Limb (tissue), 2 donors: Measurements from ENCODE around the gene C2orf80.
"Not testable (repeated sequence)": the region's sequence is repeated elsewhere in the genome, so short reads cannot be mapped to it uniquely, and the experiment has no call there.

Experiments used
- DNase-seq, 2 donors: peaks; one replicate each; pipeline ENCODE4 v3.0.0-alpha.2; 2016; ENCODE audit errors: extremely low spot score in 2 of 2

C2orf80 gene

DNA sequence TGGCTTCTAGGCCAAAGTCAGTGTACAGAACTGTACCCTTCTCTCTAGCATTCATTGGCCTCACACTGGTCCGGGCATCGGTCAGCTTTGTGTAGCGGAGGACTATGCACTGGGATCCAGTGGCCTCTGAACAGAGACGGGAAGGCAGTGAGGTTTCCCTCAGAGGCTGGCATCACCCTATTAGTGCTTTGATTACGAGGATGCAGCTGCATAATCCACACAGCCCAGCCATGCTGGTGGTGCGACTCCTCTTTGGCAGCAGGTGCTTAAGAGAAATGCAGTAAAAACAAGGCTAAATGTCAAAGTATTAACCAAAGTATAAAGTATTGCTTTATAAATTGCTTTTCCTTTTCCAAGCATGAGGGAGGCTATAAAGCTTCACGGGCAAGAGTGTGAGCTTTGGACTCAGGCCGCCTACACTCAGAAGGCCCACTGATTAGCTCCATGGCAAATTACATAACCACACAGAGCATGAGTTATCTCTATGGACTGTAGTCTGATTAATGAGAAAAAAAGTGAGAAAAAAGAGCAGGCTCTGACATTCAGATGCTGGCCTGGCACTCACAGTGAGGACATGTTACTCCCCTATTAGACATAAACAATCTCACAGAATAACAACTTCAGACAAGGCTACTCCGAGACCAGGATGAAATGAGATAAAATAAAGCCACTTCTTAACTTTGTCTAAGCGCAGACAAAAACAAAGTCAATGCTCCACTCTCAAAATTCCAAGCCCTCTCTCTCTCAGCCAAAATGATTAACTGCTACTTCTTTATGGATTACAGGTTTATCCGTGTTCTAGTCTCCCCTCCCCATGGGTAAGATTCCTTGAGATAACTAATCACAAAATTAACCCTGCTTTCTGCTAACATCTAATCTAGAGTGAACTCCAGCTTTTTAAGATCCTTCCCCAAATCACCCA lies 53.8 kb downstream of the C2orf80 start:
- DNase-seq: no peak

DNA sequence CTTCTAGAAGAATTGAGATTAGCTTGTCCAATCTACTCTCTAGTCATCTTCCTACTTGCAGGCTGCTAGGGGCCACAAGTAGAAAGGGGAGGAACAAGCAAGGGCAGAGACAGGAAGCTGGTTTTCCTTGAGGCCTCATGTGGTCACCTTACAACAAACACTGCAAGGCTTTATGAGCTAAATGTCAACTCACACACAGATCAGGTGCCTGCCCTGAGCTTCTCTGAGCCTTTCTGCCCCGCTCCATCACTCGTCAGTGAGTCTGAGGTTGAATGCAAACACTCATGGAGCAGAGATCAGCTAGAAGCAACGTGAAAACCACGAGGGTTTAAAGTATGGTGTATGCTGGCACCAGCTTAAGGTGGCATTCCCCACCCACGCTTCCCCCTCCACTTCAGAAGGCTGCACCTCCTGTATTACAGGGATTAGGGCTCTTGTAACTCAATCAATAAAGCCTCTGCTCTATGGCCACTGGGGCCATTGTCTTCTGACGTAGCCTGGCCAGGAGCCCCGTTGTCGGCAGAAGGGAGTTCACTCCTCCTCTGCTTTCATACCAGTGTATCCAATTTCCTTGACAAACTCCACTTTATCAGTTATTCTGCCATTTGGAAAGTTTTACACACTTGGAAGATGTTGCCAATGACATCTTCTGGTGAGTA lies 54.8 kb downstream of the C2orf80 start:
- DNase-seq: no peak

- DNase-seq: no peak
Observed at GRCh38 chr2:208130712-208131110, 59.1 kb downstream of the C2orf80 start.

GRCh38 chr2:208129744-208130711 lies 59.8 kb downstream of the C2orf80 start, which contains the start of gene CRYGC:
Gene CRYGC (minus strand): TSS chr2:208129828. CDS start chr2:208129792, 36 bp downstream.
- no peak for DNase-seq

DNA sequence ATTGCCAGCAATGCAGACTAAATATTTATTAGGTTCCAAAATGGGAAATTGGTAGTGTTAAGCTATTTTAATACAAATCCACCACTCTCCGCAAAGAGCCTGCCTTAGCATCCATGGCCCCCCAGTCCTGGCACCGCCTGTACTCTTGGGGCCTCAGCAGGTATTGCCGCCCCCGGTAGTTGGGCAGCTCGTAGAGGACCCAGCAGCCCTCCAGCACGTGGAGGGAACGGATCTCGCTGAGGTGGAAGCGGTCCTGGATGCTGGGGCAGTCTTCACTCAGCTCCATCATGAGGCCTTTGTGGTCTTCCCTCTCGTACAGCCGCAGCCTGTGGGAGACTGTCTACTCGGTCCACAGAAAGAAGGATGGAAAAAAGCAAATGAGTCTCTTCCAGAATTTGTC lies 61.7 kb downstream of the C2orf80 start:
- DNase-seq: no peak

GRCh38 chr2:208127090-208127489 lies 62.7 kb downstream of the C2orf80 start:
- no peak for DNase-seq

DNA sequence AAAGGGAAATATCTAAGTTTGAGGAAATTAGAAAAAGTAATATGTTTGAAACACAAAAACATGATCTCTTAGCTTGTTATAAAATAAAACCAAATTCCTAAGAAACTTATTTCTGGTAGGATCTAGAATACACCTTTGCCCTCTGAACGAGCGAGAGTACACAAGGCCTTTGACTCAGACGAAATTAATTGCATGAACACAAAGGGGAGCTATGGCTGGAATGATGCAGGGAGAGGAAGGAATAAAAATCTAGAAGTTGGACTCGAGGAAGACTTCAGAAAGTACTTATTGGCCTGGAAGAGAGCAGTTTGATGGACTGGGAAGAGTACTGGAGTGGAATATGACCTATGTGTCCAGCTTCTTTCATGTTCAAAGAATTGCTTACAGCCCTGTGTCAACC lies 64.6 kb downstream of the C2orf80 start:
- no peak for DNase-seq

- peak in 1 of 2 donors; percentile 66 for DNase-seq
Observed at GRCh38 chr2:208124013-208124715, 65.7 kb downstream of the C2orf80 start, which contains the start of gene CRYGD. Gene CRYGD (minus strand): TSS chr2:208124524. CDS start chr2:208124473, 51 bp downstream.

DNA sequence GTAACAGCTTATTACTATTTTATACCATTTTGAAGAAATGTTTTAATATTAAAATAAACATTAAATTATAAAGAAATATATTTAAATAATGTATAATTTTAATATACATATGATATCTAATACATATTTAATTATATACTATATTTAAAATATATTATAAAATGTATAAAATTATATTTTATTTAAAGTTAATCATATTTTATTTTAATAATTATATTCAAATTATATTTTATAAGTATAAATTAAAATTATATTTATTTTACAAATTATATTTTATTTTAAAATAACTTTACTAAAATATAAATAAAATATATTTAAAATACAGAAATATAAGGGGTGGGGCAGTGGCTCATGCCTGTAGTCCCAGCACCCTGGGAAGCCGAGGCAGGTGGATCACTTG lies 67.6 kb downstream of the C2orf80 start:
- no peak for DNase-seq

DNA sequence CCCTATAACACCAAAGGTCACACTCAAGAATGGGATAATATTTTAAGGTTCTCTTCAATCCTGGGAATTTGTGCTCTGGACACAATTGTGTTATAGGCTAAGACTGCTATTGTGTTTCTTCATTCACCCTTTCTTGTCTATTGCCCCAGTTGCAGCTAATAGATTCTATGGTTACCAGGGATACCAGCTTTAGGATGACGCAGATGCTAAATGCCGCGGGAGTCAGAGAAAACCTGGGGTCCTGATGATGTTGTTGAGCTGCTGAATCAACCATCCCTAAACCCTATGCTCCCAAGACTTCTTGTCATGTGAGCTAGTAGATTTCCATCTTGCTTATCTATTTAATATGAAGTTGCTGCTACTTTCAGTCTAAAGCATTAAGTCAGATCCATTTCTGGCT lies 70.9 kb downstream of the C2orf80 start:
- DNase-seq: no peak

- DNase-seq: not testable (repeated sequence)
Observed at GRCh38 chr2:208117390-208117789, 72.4 kb downstream of the C2orf80 start.
